Activated CD8-positive, alpha-beta memory T cell treated with anti-CD3 and anti-CD28 coated beads, Interleukin-2, amount 10 ng/mL, durations not matched to agents 7 days and 5 days (primary cell): Measurements from ENCODE around the gene ATP6V1B1. TPM values are rescaled to one million over a fixed set of nuclear protein-coding genes. Genes with fewer than 3 reads are reported as not detected.

ENCODE experiments used
- ATAC-seq: fragments of 150-1000 bp; cut with Tn5 transposase; one replicate; pipeline ENCODE4 v1.10.0; 2021; ENCODE audit warnings: moderate library complexity
- CTCF ChIA-PET: fragments of 350-600 bp; sonication (Branson Sonifier 250); formaldehyde crosslinking; loops from one replicate; lab custom pipeline; 2021; ENCODE audit warnings: antibody characterized with exemption; lab: Charles Lee
- DNase-seq: peaks from one replicate; pipeline ENCODE4 v3.0.0-alpha.2; 2020
- H3K27ac Mint-ChIP-seq: one replicate; pipeline ENCODE4 v1.8.0; 2021; ENCODE audit warnings: mild to moderate bottlenecking, mixed read lengths
- H3K27me3 Mint-ChIP-seq: one replicate; pipeline ENCODE4 v1.8.0; 2021; ENCODE audit warnings: mixed read lengths
- H3K36me3 Mint-ChIP-seq: one replicate; pipeline ENCODE4 v1.8.0; 2021; ENCODE audit warnings: mild to moderate bottlenecking, mixed read lengths
- H3K4me1 Mint-ChIP-seq: one replicate; pipeline ENCODE4 v1.8.0; 2021; ENCODE audit warnings: mixed read lengths
- H3K4me3 Mint-ChIP-seq: one replicate; pipeline ENCODE4 v1.8.0; 2021; ENCODE audit warnings: mild to moderate bottlenecking, moderate library complexity, mixed read lengths
- H3K9me3 Mint-ChIP-seq: one replicate; pipeline ENCODE4 v1.8.0; 2022; ENCODE audit warnings: low read depth, mixed read lengths
- total RNA-seq, 2 experiments: library from RNA; stranded (reverse); gene quantifications; one replicate each; pipeline ENCODE4 v1.2.3, GENCODE V29; 2021

The ATP6V1B1 gene
- not detected for total RNA-seq

- H3K27ac Mint-ChIP-seq = no peak within 1 kb of the TSS
- peaks cover 22% of the 10 kb centered on the region for H3K27me3 Mint-ChIP-seq
- no peaks in the 10 kb centered on the region for H3K36me3 Mint-ChIP-seq
- H3K4me3 Mint-ChIP-seq = no peak within 1 kb of the TSS
- peaks cover 4% of the 10 kb centered on the region for H3K4me1 Mint-ChIP-seq
- no peaks in the 10 kb centered on the region for H3K9me3 Mint-ChIP-seq
- DNase-seq = peak; percentile 32
- no peak for ATAC-seq
- CTCF ChIA-PET = interaction anchor here (1.1 to 2.1 kb wide), 3 partner anchors 13 to 65 kb away, joined by 3 to 7 read pairs (median 3); no protein-coding TSS in a partner anchor
Measured at GRCh38 chr2:70935468-70936164, at the start of gene ATP6V1B1. Gene ATP6V1B1 (plus strand): TSS chr2:70935900. CDS start chr2:70935955, 55 bp downstream.

- DNase-seq (no peak), ATAC-seq (no peak)
- Mint-ChIP-seq H3K4me3 (peak overlapping the region; percentile 49), H3K9me3 (no peaks in the 10 kb centered on the region), H3K4me1 (peaks cover 29% of the 10 kb centered on the region), H3K27ac (no peak overlapping the region), H3K27me3 (peaks cover 93% of the 10 kb centered on the region), H3K36me3 (peaks cover 3% of the 10 kb centered on the region)
- CTCF ChIA-PET = no interaction called here
Measured at GRCh38 chr2:70886541-70886987, 49.1 kb upstream of the ATP6V1B1 start.

- Mint-ChIP-seq H3K4me1 (peaks cover 29% of the 10 kb centered on the region), H3K36me3 (peaks cover 3% of the 10 kb centered on the region), H3K4me3 (peak overlapping the region; percentile 49)
Measured at GRCh38 chr2:70887208-70887549, 48.5 kb upstream of the ATP6V1B1 start.

GRCh38 chr2:70887550-70888246, 48.0 kb upstream of the ATP6V1B1 start:
- DNase-seq (no peak), ATAC-seq (no peak)
- Mint-ChIP-seq H3K4me3 (peak overlapping the region; percentile 35), H3K36me3 (peaks cover 3% of the 10 kb centered on the region), H3K4me1 (peaks cover 26% of the 10 kb centered on the region), H3K9me3 (no peaks in the 10 kb centered on the region), H3K27me3 (peaks cover 93% of the 10 kb centered on the region), H3K27ac (peak overlapping the region; percentile 34)
- CTCF ChIA-PET = no interaction called here

More at GRCh38 chr2:70887208-70887549, 48.5 kb upstream of the ATP6V1B1 start:
- no peak for DNase-seq
- H3K27ac Mint-ChIP-seq = no peak overlapping the region
- peaks cover 93% of the 10 kb centered on the region for H3K27me3 Mint-ChIP-seq
- CTCF ChIA-PET = no interaction called here
- no peak for ATAC-seq
- no peaks in the 10 kb centered on the region for H3K9me3 Mint-ChIP-seq

GRCh38 chr2:70888366-70888922, 47.3 kb upstream of the ATP6V1B1 start:
- CTCF ChIA-PET = no interaction called here
- H3K4me1 Mint-ChIP-seq = peaks cover 26% of the 10 kb centered on the region
- DNase-seq = no peak
- peak overlapping the region; percentile 34 for H3K27ac Mint-ChIP-seq
- peak overlapping the region; percentile 35 for H3K4me3 Mint-ChIP-seq
- peaks cover 94% of the 10 kb centered on the region for H3K27me3 Mint-ChIP-seq
- peaks cover 3% of the 10 kb centered on the region for H3K36me3 Mint-ChIP-seq
- no peak for ATAC-seq
- H3K9me3 Mint-ChIP-seq = no peaks in the 10 kb centered on the region

- DNase-seq (no peak), ATAC-seq (no peak)
- Mint-ChIP-seq H3K27me3 (peaks cover 96% of the 10 kb centered on the region), H3K4me1 (peaks cover 26% of the 10 kb centered on the region), H3K27ac (peak overlapping the region; percentile 48), H3K9me3 (no peaks in the 10 kb centered on the region), H3K36me3 (peaks cover 3% of the 10 kb centered on the region), H3K4me3 (peak overlapping the region; percentile 9)
- CTCF ChIA-PET = interaction anchor here (1.5 kb wide), 1 partner anchor 28 kb away, joined by 6 read pairs; no protein-coding TSS in a partner anchor
Measured at GRCh38 chr2:70888923-70889715, 46.6 kb upstream of the ATP6V1B1 start.

GRCh38 chr2:70889716-70890037, 46.0 kb upstream of the ATP6V1B1 start:
- H3K4me3 Mint-ChIP-seq = peak overlapping the region; percentile 9
- peaks cover 26% of the 10 kb centered on the region for H3K4me1 Mint-ChIP-seq
- DNase-seq (no peak), ATAC-seq (no peak)
- no peaks in the 10 kb centered on the region for H3K9me3 Mint-ChIP-seq
- no peak overlapping the region for H3K27ac Mint-ChIP-seq
- H3K36me3 Mint-ChIP-seq = peaks cover 3% of the 10 kb centered on the region
- CTCF ChIA-PET = interaction anchor here (1.5 kb wide), 1 partner anchor 28 kb away, joined by 6 read pairs; no protein-coding TSS in a partner anchor
- peaks cover 96% of the 10 kb centered on the region for H3K27me3 Mint-ChIP-seq

- H3K4me1 Mint-ChIP-seq = peaks cover 26% of the 10 kb centered on the region
- no peaks in the 10 kb centered on the region for H3K9me3 Mint-ChIP-seq
- ATAC-seq = no peak
- peaks cover 95% of the 10 kb centered on the region for H3K27me3 Mint-ChIP-seq
- H3K4me3 Mint-ChIP-seq = no peak overlapping the region
- no peak overlapping the region for H3K27ac Mint-ChIP-seq
- CTCF ChIA-PET = interaction anchor here (1.5 kb wide), 1 partner anchor 29 kb away, joined by 6 read pairs; no protein-coding TSS in a partner anchor
- peaks cover 3% of the 10 kb centered on the region for H3K36me3 Mint-ChIP-seq
- DNase-seq = no peak
Measured at GRCh38 chr2:70890469-70891065, 45.1 kb upstream of the ATP6V1B1 start.

- ATAC-seq = no peak
- Mint-ChIP-seq H3K27ac (no peak overlapping the region), H3K9me3 (no peaks in the 10 kb centered on the region), H3K27me3 (peaks cover 98% of the 10 kb centered on the region), H3K4me1 (peaks cover 26% of the 10 kb centered on the region), H3K4me3 (no peak overlapping the region), H3K36me3 (peaks cover 3% of the 10 kb centered on the region)
- CTCF ChIA-PET = interaction anchor here (1.5 to 2.5 kb wide), 2 partner anchors 20 to 29 kb away, joined by 5 to 7 read pairs; no protein-coding TSS in a partner anchor
- no peak for DNase-seq
Measured at GRCh38 chr2:70891572-70892357, 43.9 kb upstream of the ATP6V1B1 start.

GRCh38 chr2:70892750-70893149, 43.0 kb upstream of the ATP6V1B1 start:
- Mint-ChIP-seq H3K27me3 (peaks cover 98% of the 10 kb centered on the region), H3K36me3 (peaks cover 3% of the 10 kb centered on the region), H3K4me1 (peaks cover 18% of the 10 kb centered on the region), H3K4me3 (no peak overlapping the region), H3K9me3 (no peaks in the 10 kb centered on the region), H3K27ac (no peak overlapping the region)
- DNase-seq (no peak), ATAC-seq (no peak)
- CTCF ChIA-PET = interaction anchor here (0.9 to 2.5 kb wide), 4 partner anchors 21 to 103 kb away, joined by 3 to 7 read pairs (median 4); no protein-coding TSS in a partner anchor

- DNase-seq (no peak), ATAC-seq (no peak)
- H3K27me3 Mint-ChIP-seq = peaks cover 98% of the 10 kb centered on the region
- H3K4me3 Mint-ChIP-seq = no peak overlapping the region
- H3K9me3 Mint-ChIP-seq = no peaks in the 10 kb centered on the region
- CTCF ChIA-PET = interaction anchor here (0.9 to 2.5 kb wide), 4 partner anchors 22 to 104 kb away, joined by 3 to 7 read pairs (median 4); no protein-coding TSS in a partner anchor
- H3K27ac Mint-ChIP-seq = no peak overlapping the region
- peaks cover 3% of the 10 kb centered on the region for H3K36me3 Mint-ChIP-seq
- peaks cover 13% of the 10 kb centered on the region for H3K4me1 Mint-ChIP-seq
Measured at GRCh38 chr2:70893186-70893585, 42.5 kb upstream of the ATP6V1B1 start.

- H3K9me3 Mint-ChIP-seq = no peaks in the 10 kb centered on the region
- no peaks in the 10 kb centered on the region for H3K4me1 Mint-ChIP-seq
- ATAC-seq (no peak), DNase-seq (no peak)
- CTCF ChIA-PET = interaction anchor here (1.3 to 2.5 kb wide), 2 partner anchors 25 to 26 kb away, joined by 3 to 7 read pairs; no protein-coding TSS in a partner anchor
- no peaks in the 10 kb centered on the region for H3K36me3 Mint-ChIP-seq
- no peak overlapping the region for H3K4me3 Mint-ChIP-seq
- H3K27me3 Mint-ChIP-seq = peaks cover 98% of the 10 kb centered on the region
- H3K27ac Mint-ChIP-seq = no peak overlapping the region
Measured at GRCh38 chr2:70894765-70895164, 40.9 kb upstream of the ATP6V1B1 start.
